ENCODE data around the gene STARD5. TPM values are rescaled to one million over a fixed set of nuclear protein-coding genes. Genes with fewer than 3 reads are reported as not detected.

STARD5 gene
- total RNA-seq, 1 experiment from 2014 or later: 1.0 TPM

DNA sequence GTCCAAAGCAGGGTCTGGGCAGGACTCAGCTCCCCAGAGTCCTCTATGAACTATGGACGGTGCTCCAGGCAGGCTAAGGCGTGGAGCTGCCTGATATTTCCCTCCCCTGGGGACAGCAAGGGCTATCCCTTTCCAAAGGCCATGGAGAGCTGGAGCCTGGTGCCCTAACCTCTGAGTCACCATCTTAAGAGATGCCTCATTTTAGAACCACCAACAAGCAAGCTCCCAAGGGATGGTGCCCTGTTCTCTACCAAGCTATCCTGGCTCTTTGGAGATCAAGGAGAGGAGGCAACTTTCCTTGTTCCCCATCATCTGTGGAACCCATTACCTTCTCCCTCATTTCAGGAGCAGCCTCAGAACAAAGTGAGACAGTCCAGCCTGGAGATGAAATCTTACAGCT, 15.7 kb downstream of the STARD5 start:
- intact Hi-C loops (cut with micrococcal nuclease; ENCODE audit: unreplicated experiment): no loop called here
- H3K36me3 ChIP-seq (ENCODE audit: control insufficient read depth, insufficient read depth, low read length): no peaks in the 10 kb centered on the region
- H3K27me3 ChIP-seq (replicated peaks; ENCODE audit: control insufficient read depth, insufficient read depth, low read length): no peaks in the 10 kb centered on the region; the same call in none of the 2 replicates
- CTCF ChIA-PET: no interaction called here
- Mint-ChIP-seq H3K36me3 (ENCODE audit: insufficient read depth, unreplicated experiment) (no peaks in the 10 kb centered on the region), H3K4me1 (ENCODE audit: low read depth, unreplicated experiment) (no peaks in the 10 kb centered on the region), H3K4me3 (ENCODE audit: unreplicated experiment) (no peak overlapping the region), H3K9me3 (ENCODE audit: unreplicated experiment) (no peaks in the 10 kb centered on the region), H3K27me3 (ENCODE audit: insufficient read depth, unreplicated experiment) (no peaks in the 10 kb centered on the region), H3K27ac (ENCODE audit: unreplicated experiment) (no peak overlapping the region)
- no peaks in the 10 kb centered on the region for H3K9me3 ChIP-seq
- POLR2A ChIA-PET: no interaction called here
- DNase-seq: no peak
- no peaks in the 10 kb centered on the region for H3K4me1 ChIP-seq
- no TSS peak for BruUV-seq (replicated peaks)
- TF ChIP-seq, protein P1, sequence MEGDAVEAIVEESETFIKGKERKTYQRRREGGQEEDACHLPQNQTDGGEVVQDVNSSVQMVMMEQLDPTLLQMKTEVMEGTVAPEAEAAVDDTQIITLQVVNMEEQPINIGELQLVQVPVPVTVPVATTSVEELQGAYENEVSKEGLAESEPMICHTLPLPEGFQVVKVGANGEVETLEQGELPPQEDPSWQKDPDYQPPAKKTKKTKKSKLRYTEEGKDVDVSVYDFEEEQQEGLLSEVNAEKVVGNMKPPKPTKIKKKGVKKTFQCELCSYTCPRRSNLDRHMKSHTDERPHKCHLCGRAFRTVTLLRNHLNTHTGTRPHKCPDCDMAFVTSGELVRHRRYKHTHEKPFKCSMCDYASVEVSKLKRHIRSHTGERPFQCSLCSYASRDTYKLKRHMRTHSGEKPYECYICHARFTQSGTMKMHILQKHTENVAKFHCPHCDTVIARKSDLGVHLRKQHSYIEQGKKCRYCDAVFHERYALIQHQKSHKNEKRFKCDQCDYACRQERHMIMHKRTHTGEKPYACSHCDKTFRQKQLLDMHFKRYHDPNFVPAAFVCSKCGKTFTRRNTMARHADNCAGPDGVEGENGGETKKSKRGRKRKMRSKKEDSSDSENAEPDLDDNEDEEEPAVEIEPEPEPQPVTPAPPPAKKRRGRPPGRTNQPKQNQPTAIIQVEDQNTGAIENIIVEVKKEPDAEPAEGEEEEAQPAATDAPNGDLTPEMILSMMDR (IDR thresholded peaks at IDR 0.05; ENCODE audit: insufficient read depth in 1 of 2, low read depth in 1 of 2, low read length in 1 of 2, severe bottlenecking in 1 of 2, unreplicated experiment in 1 of 2): no peak
- H3K4me3 ChIP-seq (ENCODE audit: low read depth, low read length): no peak overlapping the region

DNA sequence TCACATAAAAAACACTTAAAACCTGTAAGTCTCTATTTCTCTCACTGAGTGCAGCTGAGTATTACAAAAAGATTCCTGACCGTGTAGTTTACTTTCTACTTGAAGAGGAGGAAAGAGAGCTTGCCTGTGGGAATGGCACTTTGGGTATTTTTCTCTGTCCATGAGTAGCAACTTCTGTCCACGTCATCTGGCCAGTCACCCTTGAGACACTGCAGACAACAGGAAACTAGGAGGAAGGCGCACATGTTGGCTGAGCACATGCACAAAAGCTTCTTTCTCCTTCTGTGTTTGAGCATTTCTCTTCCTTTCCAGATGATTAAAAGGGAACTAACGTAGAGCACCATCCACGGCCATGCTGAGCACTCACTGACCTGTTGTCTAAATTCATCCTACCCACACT, 19.7 kb downstream of the STARD5 start:
- CTCF ChIA-PET: no interaction called here
- no peaks in the 10 kb centered on the region for H3K4me1 ChIP-seq
- Mint-ChIP-seq H3K27me3 (ENCODE audit: insufficient read depth, unreplicated experiment) (peaks cover 4% of the 10 kb centered on the region), H3K36me3 (ENCODE audit: insufficient read depth, unreplicated experiment) (no peaks in the 10 kb centered on the region), H3K27ac (ENCODE audit: unreplicated experiment) (no peak overlapping the region), H3K4me3 (ENCODE audit: unreplicated experiment) (no peak overlapping the region), H3K4me1 (ENCODE audit: low read depth, unreplicated experiment) (no peaks in the 10 kb centered on the region), H3K9me3 (ENCODE audit: unreplicated experiment) (no peaks in the 10 kb centered on the region)
- no peak for DNase-seq
- H3K4me3 ChIP-seq (ENCODE audit: low read depth, low read length): no peak overlapping the region
- H3K27me3 ChIP-seq (replicated peaks; ENCODE audit: control insufficient read depth, insufficient read depth, low read length): no peaks in the 10 kb centered on the region; the same call in none of the 2 replicates
- BruUV-seq (replicated peaks): no TSS peak
- no peaks in the 10 kb centered on the region for H3K36me3 ChIP-seq (ENCODE audit: control insufficient read depth, insufficient read depth, low read length)
- intact Hi-C loops (cut with micrococcal nuclease; ENCODE audit: unreplicated experiment): no loop called here
- TF ChIP-seq, protein P1 (IDR thresholded peaks at IDR 0.05; ENCODE audit: insufficient read depth in 1 of 2, low read depth in 1 of 2, low read length in 1 of 2, severe bottlenecking in 1 of 2, unreplicated experiment in 1 of 2): no peak
- POLR2A ChIA-PET: no interaction called here
- no peaks in the 10 kb centered on the region for H3K9me3 ChIP-seq

DNA sequence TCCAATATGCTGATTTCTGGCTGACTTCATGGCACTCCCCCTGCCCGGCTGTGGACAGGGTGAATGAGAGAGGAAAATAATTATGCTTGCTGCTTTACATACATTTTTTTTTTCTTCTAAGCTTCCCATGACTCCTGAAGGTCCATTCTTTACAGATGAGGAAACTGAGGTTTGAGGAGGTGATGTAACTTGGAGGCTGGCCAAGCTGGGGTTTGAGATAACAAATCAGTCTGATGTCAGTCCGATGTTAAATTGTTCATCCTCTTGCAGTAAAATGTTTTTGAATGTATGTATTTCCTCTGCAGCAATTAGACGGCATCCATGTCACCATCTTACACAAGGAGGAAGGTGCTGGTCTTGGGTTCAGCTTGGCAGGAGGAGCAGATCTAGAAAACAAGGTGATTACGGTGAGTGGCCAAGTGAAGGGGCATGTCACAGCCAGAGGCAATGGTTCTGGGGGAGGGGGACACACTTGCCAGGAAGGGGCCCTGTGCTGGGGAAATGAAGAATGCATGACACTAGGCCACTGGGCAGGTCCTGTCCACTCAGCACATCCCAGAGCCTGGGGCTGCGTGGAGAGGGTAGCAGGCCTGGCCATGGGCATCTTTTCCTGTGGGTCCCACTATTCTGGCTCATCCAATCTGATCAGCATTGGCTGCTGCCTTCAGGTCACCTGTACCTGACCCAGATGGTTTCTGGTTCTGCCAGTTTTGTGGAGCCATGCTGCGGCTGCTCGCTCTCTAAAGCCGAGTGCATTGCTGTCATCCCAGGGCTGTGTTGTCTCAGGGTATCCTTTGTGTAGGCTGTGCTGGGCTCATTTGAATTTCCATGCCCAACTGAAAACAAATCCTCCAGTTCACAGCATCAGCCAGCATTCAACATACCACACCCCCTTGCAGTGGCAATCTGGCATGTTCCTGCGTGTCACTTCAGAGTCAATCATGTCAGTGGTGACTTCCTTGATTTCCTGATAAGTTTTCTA, 20.4 kb downstream of the STARD5 start:
- no peaks in the 10 kb centered on the region; the same call in none of the 2 replicates for H3K27me3 ChIP-seq (replicated peaks; ENCODE audit: control insufficient read depth, insufficient read depth, low read length)
- CTCF ChIA-PET: no interaction called here
- intact Hi-C loops (cut with micrococcal nuclease; ENCODE audit: unreplicated experiment): no loop called here
- peaks cover 4% of the 10 kb centered on the region for H3K27me3 Mint-ChIP-seq (ENCODE audit: insufficient read depth, unreplicated experiment)
- no peak for DNase-seq
- H3K4me1 ChIP-seq: no peaks in the 10 kb centered on the region
- H3K4me3 ChIP-seq (ENCODE audit: low read depth, low read length): no peak overlapping the region
- no peaks in the 10 kb centered on the region for H3K36me3 ChIP-seq (ENCODE audit: control insufficient read depth, insufficient read depth, low read length)
- H3K4me3 Mint-ChIP-seq (ENCODE audit: unreplicated experiment): no peak overlapping the region
- TF ChIP-seq, protein P1 (IDR thresholded peaks at IDR 0.05; ENCODE audit: insufficient read depth in 1 of 2, low read depth in 1 of 2, low read length in 1 of 2, severe bottlenecking in 1 of 2, unreplicated experiment in 1 of 2): no peak
- H3K9me3 ChIP-seq: no peaks in the 10 kb centered on the region
- no TSS peak for BruUV-seq (replicated peaks)
- H3K27ac Mint-ChIP-seq (ENCODE audit: unreplicated experiment): no peak overlapping the region
- H3K4me1 Mint-ChIP-seq (ENCODE audit: low read depth, unreplicated experiment): no peaks in the 10 kb centered on the region
- POLR2A ChIA-PET: no interaction called here
- no peaks in the 10 kb centered on the region for H3K36me3 Mint-ChIP-seq (ENCODE audit: insufficient read depth, unreplicated experiment)
- H3K9me3 Mint-ChIP-seq (ENCODE audit: unreplicated experiment): no peaks in the 10 kb centered on the region

All from Caco-2 (cell line).